ENCODE measurements around the gene DNAJC1.
"Not testable (repeated sequence)": the region's sequence is repeated elsewhere in the genome, so short reads cannot be mapped to it uniquely, and the experiment has no call there.

DNAJC1 gene

DNA sequence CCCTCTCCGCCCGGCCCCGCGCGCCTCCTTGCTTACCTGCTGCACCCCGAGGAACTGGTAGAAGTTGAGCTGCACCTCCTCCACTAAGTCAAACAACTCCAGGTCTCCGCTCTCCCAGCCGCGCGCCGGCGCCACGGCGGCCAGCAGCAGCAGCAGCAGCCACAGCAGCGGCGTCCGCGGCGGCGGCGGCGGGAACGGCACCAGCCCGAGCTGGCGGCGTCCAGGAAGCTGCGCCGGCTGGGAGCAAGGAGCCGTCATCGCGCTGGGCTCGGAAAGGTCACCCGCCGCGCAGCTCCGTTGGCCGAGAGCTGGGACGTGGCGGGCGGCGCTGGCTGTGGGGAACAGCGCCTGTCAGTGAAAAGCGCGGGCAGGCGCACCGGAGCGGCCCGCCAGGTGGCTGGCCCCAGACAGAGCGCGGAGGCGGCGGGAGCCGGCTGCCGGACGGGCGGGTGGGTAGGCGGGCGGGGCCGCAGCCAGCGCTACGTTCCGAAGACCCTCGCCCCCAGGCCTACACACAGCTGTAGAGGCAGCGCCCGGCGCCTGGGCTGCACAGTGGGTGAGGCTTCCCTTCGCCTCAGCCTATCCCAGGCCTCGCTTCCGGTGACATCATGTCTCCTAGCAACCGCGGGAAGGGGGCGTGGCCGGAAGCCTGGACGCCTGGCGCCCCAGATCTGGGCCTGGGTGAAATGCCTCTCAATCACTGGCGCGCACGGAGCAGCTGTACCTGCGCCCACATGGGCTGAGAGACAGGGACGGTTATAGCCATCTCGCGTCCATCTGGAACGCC, at the start of gene DNAJC1:
DNAJC1 (minus strand) TSS at position 554 of the 787 bp plus-strand sequence; CDS start at position 258, 296 bp downstream.
- DNase-seq, result peak; percentile 78

GRCh38 chr10:22053048-22053447, 49.5 kb upstream of the DNAJC1 start:
- DNase-seq, result no peak

DNA sequence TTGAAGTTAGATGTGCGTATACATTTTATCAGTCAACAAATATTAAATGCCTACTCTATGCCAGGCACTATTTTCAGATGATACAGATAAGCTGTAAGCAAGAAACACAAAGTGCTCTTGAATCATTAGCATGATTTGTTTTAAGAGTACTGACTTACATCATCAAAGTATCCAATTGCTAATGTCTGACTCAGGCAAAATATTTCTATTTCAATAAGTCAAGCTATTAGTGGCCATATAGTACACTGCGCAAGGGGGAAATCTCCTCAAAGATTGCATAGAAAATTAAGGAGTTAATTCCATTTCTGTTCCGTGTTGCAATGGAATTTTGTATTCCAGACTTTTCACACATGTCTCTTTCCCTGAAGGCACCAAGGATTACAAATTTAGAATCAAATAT, 46.1 kb upstream of the DNAJC1 start:
- no peak for DNase-seq

DNA sequence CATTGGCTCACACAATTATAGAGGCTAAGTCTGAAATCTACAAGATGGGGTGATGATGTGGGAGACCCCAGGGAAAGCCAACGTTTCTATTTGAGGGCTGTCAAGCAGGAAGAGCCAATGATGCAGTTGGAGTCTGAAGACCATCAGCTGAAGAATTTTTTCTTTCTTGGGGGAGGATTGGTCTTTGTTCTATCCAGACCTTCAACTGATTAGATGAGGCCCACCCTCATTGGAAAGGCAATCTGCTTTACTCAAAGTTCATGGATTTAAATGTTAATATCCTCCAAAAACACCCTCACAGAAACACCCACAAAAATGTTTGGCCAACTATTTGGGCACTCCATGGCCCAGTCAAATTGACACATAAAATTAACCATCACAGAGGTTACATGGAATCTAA, 44.3 kb upstream of the DNAJC1 start:
- DNase-seq, result no peak

GRCh38 chr10:22043327-22043633, 39.8 kb upstream of the DNAJC1 start:
- DNase-seq, result no peak

DNA sequence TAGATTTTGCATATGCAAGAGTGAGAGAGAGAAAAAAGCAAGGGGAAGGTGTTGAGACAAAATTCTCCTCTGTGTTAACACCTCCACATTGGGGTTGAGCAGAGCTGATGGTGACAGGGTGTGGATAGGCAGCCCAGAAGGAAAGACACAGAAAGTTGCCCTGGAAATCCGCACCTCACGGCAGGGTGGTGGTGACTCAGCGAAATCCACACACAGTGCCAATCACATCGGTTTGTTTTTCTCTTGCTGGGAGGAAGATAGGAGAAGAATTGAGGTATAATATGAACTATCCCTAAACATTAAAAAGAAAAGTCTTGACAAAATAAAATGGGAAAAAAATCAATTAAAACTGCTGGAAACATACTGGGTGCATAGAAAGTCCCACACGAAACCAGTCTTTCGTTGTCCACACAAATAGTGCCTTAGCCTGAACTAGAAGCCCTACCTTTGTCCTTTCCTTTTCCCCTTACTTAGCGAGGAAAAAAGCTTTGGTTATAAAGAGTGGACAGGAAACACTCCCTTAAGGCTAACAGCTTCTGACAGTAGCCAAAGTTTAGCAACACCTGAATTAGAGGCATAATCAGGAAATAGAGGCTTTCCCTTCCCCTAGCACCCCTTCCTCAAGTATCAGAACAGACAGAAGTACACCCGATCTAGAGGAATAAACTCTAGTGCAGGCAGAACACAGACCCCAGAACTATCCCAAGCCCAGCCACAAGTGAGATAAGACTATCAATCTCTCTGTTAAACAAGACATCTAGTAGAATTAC, 39.2 kb upstream of the DNAJC1 start:
- no peak for DNase-seq

DNA sequence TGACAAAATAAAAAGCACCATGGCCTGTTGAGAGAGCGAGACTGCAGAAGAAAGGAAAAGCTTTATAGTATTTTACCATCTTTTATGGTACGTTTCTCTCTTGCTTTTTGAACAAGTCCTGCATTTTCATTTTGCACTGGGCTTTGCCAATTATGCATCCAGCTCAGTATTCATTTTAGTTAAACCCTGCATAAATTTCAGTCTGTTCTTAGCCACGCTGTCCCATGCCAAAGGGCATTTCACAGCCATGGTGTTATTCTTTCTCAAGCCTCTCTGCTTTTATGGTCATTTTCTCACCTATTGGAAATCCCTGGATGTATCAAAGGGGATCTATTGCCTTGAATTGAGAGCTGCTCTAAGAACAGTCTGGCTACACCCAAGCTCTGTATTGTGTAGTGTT, 30.8 kb upstream of the DNAJC1 start:
- DNase-seq, result no peak

- not testable (repeated sequence) for DNase-seq
These were observed 28.7 kb upstream of the DNAJC1 start for GRCh38 chr10:22032268-22032667.

GRCh38 chr10:22030421-22030820, 26.9 kb upstream of the DNAJC1 start:
- no peak for DNase-seq

GRCh38 chr10:22029445-22030236, 26.1 kb upstream of the DNAJC1 start:
- no peak for DNase-seq

GRCh38 chr10:22027364-22028238, 24.1 kb upstream of the DNAJC1 start:
- no peak for DNase-seq

DNA sequence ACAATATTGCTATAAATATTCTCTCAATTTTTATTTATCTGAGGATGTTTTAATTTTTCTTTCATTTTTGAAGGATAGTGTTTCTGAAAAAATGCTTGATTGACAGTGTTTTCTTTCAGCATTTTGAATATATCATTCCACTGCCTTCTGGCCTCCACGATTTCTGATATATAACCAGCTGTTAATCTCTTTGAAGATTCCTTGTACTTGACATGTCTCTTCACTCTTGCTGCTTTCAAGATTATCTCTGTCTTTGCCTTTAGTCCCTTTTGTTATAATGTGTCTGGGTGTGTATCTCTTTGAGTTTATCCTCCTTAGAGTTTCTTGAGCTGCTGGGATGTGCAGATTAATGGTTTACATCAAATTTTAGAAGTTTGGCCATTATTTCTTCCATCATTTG, 22.8 kb upstream of the DNAJC1 start:
- no peak for DNase-seq

DNA sequence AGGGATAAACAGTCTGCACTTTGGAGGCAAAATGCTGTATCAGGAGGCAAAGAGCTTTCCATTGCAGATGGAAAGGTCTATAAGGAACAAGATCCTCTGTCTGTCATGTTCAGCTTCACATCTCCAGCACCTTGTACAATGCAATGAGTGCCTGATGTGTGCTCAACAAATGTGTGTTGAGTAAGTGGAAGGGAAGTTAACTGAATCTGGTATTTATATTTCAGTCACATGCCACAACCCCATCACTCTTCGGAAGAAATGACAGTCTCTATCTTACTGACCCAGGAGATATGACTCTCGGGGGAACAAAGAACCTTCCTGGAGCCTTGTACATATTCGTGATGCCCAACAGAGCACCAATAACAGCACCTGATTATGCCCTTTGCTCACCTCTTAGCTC, 20.0 kb upstream of the DNAJC1 start:
- no peak for DNase-seq

DNA sequence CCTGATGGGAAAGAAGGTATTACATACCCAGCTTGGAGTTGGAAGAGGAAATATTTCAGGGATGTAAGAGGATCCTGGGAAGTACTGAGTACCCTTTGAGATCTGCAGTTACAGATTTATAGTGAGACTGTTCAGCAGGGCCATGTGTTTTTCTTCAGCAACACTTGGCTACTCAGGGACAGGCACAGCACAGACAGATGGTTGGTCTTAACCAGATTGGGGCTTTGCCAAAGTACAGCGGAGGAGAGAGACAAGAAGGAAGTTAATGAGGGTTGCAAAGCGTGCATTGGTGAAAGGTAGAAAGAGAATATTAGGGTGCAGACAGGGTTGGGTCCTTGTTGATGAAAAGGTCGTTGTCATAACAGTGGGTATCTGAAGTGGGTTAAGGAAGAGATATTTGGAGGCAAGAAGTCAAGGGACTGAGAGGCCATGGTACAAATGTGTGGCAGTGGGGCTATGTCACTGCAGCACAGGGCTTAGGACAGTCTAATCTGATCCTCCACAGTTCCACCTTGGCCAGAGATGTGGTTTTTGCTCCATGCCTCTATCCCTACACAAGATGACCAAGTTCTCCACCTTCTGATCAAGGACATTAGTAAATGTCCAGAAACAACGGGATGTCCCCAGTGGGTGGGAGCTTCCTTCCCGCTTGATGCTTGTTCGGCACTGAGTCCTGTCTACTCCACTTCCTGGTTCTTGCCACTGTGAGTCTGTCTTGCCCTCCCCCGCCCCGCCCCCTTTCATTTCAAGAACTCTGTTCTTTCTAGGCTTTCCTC, 18.9 kb upstream of the DNAJC1 start:
- no peak for DNase-seq

DNA sequence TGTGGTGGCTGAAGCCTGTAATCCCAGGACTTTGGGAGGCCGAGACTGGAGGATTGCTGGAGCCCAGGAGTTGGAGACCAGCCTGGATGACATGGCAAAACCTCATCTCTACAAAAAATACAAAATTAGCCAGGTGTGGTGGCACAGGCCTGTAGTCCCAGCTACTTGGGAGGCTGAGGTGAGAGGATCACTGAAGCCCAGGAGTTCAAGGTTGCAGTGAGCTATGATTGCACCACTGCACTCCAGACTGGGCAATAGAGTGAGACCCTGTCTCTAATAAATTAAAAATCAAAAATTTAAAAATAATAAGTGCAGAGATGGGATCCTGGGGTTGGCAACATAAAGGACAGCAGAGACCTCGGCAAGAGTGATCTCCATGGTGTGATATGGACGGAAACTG, 17.6 kb upstream of the DNAJC1 start:
- DNase-seq, result not testable (repeated sequence)

GRCh38 chr10:22017283-22018020, 13.9 kb upstream of the DNAJC1 start:
- no peak for DNase-seq

GRCh38 chr10:22016046-22016705, 12.6 kb upstream of the DNAJC1 start:
- DNase-seq, result no peak

- no peak for DNase-seq
These were observed 7.5 kb upstream of the DNAJC1 start for GRCh38 chr10:22010973-22011408.

DNA sequence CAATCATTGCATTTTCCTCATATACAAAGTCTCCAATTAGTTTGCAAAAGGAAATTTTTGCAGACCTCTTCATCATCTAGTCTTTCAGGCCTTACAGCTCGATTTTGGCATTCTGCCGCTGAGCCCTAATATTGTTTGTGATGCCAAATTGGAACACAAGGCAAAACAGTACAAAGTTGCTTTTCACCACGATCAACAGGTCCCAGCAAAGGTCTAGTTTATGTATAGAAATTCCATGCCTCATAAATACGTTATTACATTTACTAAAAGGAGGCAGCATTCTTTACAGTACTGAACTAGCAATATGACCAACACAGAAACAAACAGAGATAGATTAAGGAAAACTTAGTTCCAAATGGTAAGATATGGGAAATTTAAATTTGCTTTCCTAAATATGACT, 7.0 kb upstream of the DNAJC1 start:
- no peak for DNase-seq

- no peak for DNase-seq
These were observed 2.9 kb upstream of the DNAJC1 start for GRCh38 chr10:22006379-22006884.

Data from GOT3 (cell line).